Urinary bladder (tissue), 4 donors: ENCODE data around the gene RBL2. TPM values are rescaled to one million over a fixed set of nuclear protein-coding genes. Genes with fewer than 3 reads are reported as not detected.
A peak's percentile ranks its signal among the peaks of the same experiment; 100 is the strongest.

Experiments
- DNase-seq: peaks from one replicate; pipeline ENCODE4 v3.0.0-alpha.2; 2015; ENCODE audit errors: extremely low spot score
- H3K27ac ChIP-seq: one replicate; pipeline ENCODE4 v1.5.1; 2013; ENCODE audit warnings: low read depth, mild to moderate bottlenecking, moderate library complexity
- H3K36me3 ChIP-seq: one replicate; pipeline ENCODE4 v1.6.1; 2013; ENCODE audit warnings: mild to moderate bottlenecking, moderate library complexity; ENCODE audit not compliant: insufficient read depth
- H3K4me1 ChIP-seq: one replicate; pipeline ENCODE4 v1.6.1; 2013; ENCODE audit warnings: mild to moderate bottlenecking, moderate library complexity; ENCODE audit not compliant: insufficient read depth
- H3K4me3 ChIP-seq: one replicate; pipeline ENCODE4 v1.5.1; 2013; ENCODE audit warnings: low read depth, low read length
- WGBS: extraction: QIAGEN DNeasy Blood & Tissue Kit; methylation state at CpG from one replicate; pipeline ENCODE4 v1.1.7; 2013; 5-methylcytosine and 5-hydroxymethylcytosine counted together
- polyA plus RNA-seq: library from polyadenylated mRNA; stranded (reverse); fragments of 200-250 nt; gene quantifications from one replicate; pipeline ENCODE4 v1.2.3, GENCODE V29; 2013
- total RNA-seq: library from RNA; depleted of rRNA; stranded (reverse); fragments of >200 nt; gene quantifications from one replicate; pipeline ENCODE4 v1.2.3, GENCODE V29; 2014
- donor health status: healthy with polysubstance abuse.
- donor health status: healthy.

Gene RBL2
- total and polyA plus RNA-seq, 2 donors, result 67.3 to 175 TPM

DNA sequence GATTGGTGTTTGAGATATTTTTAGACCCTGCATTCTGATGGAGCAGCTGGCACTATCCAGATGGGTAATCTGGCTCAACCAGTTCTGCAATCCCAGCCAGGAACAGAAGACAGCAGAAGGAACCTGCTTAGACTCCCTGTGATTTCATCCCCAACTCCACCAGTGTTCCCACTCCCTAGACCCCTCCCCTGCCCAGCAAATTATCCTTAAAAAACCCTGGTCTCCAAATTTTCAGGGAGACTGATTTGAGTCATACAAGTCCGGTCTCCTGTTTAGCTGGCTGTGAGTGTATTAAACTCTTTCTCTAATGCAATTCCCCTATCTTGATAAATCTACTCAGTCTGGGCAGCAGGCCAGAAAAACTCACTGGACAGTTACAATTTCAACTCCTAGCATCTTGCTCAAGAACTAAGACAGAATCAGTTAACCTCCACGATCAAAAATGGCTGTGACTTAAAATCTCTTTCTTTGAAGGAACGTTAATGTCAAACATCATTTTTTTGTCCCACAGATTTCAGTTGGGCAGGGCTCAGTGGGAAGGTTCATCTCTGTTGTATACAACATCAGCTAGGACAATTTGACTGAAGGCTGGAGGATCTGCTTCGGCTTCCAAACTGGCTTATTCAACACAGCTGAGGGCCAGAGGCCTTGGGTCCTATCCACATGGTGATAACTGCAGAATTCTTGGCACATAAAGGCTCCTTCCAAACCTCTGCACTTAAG is 4.9 kb upstream of the RBL2 start:
- 52% methylated on average over 4 of the region's 4 CpGs for WGBS
- DNase-seq, result no peak
- no peak overlapping the region for H3K27ac ChIP-seq
- no peak overlapping the region for H3K4me3 ChIP-seq
- H3K36me3 ChIP-seq, result no peaks in the 10 kb centered on the region
- no peaks in the 10 kb centered on the region for H3K4me1 ChIP-seq

GRCh38 chr16:53430363-53430762 is 3.9 kb upstream of the RBL2 start:
- no peak for DNase-seq
- Histone ChIP-seq H3K27ac (no peak overlapping the region), H3K4me1 (no peaks in the 10 kb centered on the region), H3K36me3 (no peaks in the 10 kb centered on the region), H3K4me3 (no peak overlapping the region)
- 45% methylated on average over 1 of the region's 1 CpG for WGBS

GRCh38 chr16:53433509-53433908 is 762 bp upstream of the RBL2 start:
- peak overlapping the region; percentile 68 for H3K4me3 ChIP-seq
- peak; percentile 51 for DNase-seq
- H3K27ac ChIP-seq, result peak overlapping the region; percentile 92
- WGBS, result 75% methylated on average over 7 of the region's 7 CpGs
- H3K36me3 ChIP-seq, result no peaks in the 10 kb centered on the region
- no peaks in the 10 kb centered on the region for H3K4me1 ChIP-seq

DNA sequence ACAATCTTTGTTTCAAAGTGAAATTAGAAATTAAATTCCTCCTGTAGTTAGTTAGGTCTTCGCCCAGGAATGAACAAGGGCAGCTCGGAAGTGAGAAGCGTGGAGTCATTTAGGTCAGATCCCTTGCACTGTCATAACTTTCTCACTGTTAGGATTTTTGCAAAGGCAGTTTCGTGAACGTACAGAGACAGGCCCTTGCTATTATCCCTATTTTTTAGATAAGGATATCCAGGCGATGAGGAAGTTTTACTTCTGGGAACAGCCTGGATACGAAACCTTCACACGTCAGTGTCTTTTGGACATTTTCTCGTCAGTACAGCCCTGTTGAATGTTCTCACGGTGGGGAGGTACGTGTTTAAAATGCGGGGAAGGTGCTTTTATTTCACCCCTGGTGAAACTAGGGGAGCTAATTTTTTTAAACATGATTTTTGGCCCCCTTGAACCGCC is 318 bp upstream of the RBL2 start:
- DNase-seq, result peak; percentile 58
- 18% methylated on average over 13 of the region's 13 CpGs for WGBS

DNA sequence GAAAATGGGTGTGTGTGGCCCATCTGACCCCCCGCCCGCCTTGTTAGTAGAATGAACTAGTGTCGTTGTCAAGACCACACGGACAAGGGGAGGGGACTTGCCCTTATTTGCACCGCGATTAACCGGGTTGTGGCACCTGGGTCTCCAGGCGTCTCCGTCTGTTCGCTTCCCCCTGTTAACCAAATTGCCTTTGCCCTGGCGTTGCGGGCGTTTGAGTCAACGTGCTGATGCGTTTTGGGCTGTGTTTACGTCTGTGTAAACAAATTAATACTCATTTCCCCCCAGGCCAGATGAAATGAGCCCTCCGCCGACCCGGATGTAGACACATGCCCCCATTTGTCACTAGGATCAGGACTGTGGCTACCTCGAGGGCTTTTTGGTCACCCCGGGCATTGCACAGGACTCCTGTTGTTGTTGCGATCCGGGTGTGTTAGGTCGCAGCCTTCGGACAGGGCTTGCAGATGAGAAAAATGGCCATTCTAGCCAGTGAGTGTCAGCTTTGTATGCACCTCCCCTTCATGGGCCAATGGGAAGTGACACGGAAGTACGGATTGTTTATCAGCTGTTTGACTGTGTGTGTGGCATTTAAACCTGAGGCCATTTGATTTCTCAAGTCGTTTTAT is 906 bp downstream of the RBL2 start:
- WGBS, result under 1% methylated on average over 28 of the region's 28 CpGs
- peak; percentile 69 for DNase-seq
- H3K36me3 ChIP-seq, result no peaks in the 10 kb centered on the region

More for the DNA sequence above, 318 bp upstream of the RBL2 start:
- no peaks in the 10 kb centered on the region for H3K4me1 ChIP-seq
- H3K4me3 ChIP-seq, result peak overlapping the region; percentile 68
- peak overlapping the region; percentile 92 for H3K27ac ChIP-seq
- no peaks in the 10 kb centered on the region for H3K36me3 ChIP-seq

GRCh38 chr16:53440125-53440524 is 5.9 kb downstream of the RBL2 start:
- H3K27ac ChIP-seq, result no peak overlapping the region
- no peaks in the 10 kb centered on the region for H3K36me3 ChIP-seq
- DNase-seq, result no peak
- H3K4me1 ChIP-seq, result no peaks in the 10 kb centered on the region
- no peak overlapping the region for H3K4me3 ChIP-seq
- WGBS, result 84% methylated on average over 5 of the region's 5 CpGs

More for the DNA sequence above, 906 bp downstream of the RBL2 start:
- Histone ChIP-seq H3K4me1 (no peaks in the 10 kb centered on the region), H3K27ac (peak overlapping the region; percentile 92), H3K4me3 (peak overlapping the region; percentile 68)

- Histone ChIP-seq H3K27ac (no peak overlapping the region), H3K4me1 (no peaks in the 10 kb centered on the region), H3K4me3 (no peak overlapping the region), H3K36me3 (no peaks in the 10 kb centered on the region)
- WGBS, result 93% methylated on average over 5 of the region's 5 CpGs
- DNase-seq, result no peak
Observed at GRCh38 chr16:53445534-53445933, 11.3 kb downstream of the RBL2 start.

DNA sequence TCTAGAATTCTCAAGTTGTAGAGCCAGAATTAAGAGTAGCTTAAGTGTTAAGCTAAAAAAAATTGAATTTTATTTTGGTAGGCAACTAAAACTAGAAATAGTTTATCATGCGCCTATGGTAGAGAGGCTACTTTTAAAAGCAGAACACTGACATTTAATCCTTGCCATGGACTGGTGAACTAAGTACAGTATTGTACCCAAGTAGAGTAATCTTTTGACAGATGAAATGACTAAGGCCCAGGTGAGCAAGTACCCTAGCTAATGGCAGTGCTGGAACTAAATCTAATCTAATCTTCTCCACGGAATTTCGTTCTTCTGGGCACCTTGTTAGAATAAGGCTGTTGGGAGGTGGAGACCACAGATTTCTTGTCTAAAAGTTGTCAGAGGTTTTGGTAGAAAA is 11.8 kb downstream of the RBL2 start:
- no peak for DNase-seq
- no peak overlapping the region for H3K27ac ChIP-seq
- no peak overlapping the region for H3K4me3 ChIP-seq
- H3K4me1 ChIP-seq, result no peaks in the 10 kb centered on the region
- H3K36me3 ChIP-seq, result no peaks in the 10 kb centered on the region
- WGBS, result 75% methylated on average over 3 of the region's 3 CpGs

DNA sequence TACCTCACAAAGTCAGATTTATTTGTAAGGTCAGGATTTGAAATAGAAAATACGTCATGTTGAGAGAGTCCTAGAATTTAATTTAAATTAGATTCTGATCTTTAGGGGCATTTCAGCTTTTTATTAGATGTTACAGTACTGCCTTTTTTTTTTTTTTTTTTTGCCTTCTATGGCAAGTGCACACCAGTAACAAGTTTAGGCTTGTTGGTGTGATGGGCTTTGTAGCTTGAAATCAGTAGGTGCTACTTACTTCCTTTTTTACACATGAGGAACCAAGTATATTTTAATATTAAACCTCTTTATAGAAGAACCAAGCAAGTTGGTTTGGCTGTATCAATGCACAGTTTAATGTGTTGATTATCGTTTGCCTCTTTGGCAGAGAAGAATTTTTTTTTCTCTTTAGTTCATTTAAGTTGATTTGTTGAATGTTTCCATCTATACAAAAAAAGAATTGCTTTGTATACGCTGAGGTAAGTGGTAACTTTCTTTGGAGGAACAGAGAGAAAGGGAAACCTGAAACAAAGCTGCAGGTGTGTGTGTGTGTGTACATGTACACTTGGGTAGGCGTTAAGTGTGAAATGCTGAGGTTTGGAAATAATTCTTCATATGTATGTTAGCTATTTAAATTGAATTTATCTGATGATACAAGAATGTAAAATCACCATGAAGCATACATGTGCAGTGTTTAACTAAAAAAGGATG is 15.7 kb downstream of the RBL2 start:
- WGBS, result 85% methylated on average over 4 of the region's 4 CpGs
- peaks cover 2% of the 10 kb centered on the region for H3K36me3 ChIP-seq
- DNase-seq, result no peak

GRCh38 chr16:53453928-53454327 is 19.7 kb downstream of the RBL2 start:
- no peak overlapping the region for H3K4me3 ChIP-seq
- 96% methylated on average over 5 of the region's 5 CpGs for WGBS
- no peak overlapping the region for H3K27ac ChIP-seq
- H3K4me1 ChIP-seq, result no peaks in the 10 kb centered on the region
- H3K36me3 ChIP-seq, result peaks cover 4% of the 10 kb centered on the region
- DNase-seq, result no peak

More for the DNA sequence above, 15.7 kb downstream of the RBL2 start:
- Histone ChIP-seq H3K4me1 (no peaks in the 10 kb centered on the region), H3K27ac (no peak overlapping the region), H3K4me3 (no peak overlapping the region)

DNA sequence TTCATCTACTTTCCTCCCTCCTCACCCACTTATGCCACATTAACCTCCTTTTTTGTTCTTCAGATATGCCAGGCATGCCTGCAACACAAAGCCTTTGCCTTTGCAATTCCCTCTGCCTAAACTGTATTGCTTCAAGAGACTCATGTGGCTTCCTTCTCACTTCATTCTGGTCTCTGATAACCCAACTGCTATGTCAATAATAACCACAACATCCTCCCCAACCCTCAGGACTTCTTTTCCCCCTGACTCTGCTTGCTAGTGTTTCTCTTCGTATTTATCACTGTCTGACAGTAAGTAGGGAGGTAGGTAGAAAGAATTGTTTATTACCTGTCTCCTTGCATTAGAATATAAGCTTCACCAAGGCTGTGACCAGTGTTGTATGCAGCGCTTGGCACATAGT is 22.4 kb downstream of the RBL2 start:
- H3K27ac ChIP-seq, result no peak overlapping the region
- H3K4me3 ChIP-seq, result no peak overlapping the region
- H3K4me1 ChIP-seq, result no peaks in the 10 kb centered on the region
- H3K36me3 ChIP-seq, result peaks cover 4% of the 10 kb centered on the region
- DNase-seq, result no peak
- 90% methylated on average over 2 of the region's 2 CpGs for WGBS

GRCh38 chr16:53457670-53458069 is 23.4 kb downstream of the RBL2 start:
- no peaks in the 10 kb centered on the region for H3K4me1 ChIP-seq
- H3K36me3 ChIP-seq, result peaks cover 4% of the 10 kb centered on the region
- no peak for DNase-seq
- WGBS, result 92% methylated on average over 2 of the region's 2 CpGs
- H3K4me3 ChIP-seq, result no peak overlapping the region
- H3K27ac ChIP-seq, result no peak overlapping the region

- H3K27ac ChIP-seq, result no peak overlapping the region
- WGBS, result 90% methylated on average over 8 of the region's 8 CpGs
- peaks cover 4% of the 10 kb centered on the region for H3K36me3 ChIP-seq
- H3K4me3 ChIP-seq, result no peak overlapping the region
- no peaks in the 10 kb centered on the region for H3K4me1 ChIP-seq
- DNase-seq, result no peak
Observed at GRCh38 chr16:53458635-53459034, 24.4 kb downstream of the RBL2 start.
